Parathyroid adenoma (tissue), 2 donors: ENCODE data around the gene FAM83B.

Experiments used
- H2AFZ ChIP-seq: fragments of 300-600 bp; sonication (generic); one replicate; pipeline ENCODE4 v1.7.0; 2017; ENCODE audit warnings: antibody characterized with exemption, mild to moderate bottlenecking
- H3K27ac ChIP-seq: fragments of 300-600 bp; sonication (generic); one replicate; pipeline ENCODE4 v1.7.0; 2017
- H3K27me3 ChIP-seq: fragments of 300-600 bp; sonication (generic); one replicate; pipeline ENCODE4 v1.7.0; 2017; ENCODE audit warnings: low read length; ENCODE audit not compliant: control insufficient read depth, insufficient read depth
- H3K36me3 ChIP-seq: fragments of 300-600 bp; sonication (generic); one replicate; pipeline ENCODE4 v1.7.0; 2017; ENCODE audit warnings: low read length; ENCODE audit not compliant: control insufficient read depth, insufficient read depth
- H3K4me1 ChIP-seq: fragments of 300-600 bp; sonication (generic); one replicate; pipeline ENCODE4 v1.7.0; 2017; ENCODE audit warnings: control low read depth
- H3K4me2 ChIP-seq: fragments of 300-600 bp; sonication (generic); one replicate; pipeline ENCODE4 v1.7.0; 2017; ENCODE audit warnings: low read length
- H3K4me3 ChIP-seq: fragments of 300-600 bp; sonication (generic); one replicate; pipeline ENCODE4 v1.7.0; 2017; ENCODE audit warnings: low read depth, low read length
- H3K79me2 ChIP-seq: fragments of 300-600 bp; sonication (generic); one replicate; pipeline ENCODE4 v1.7.0; 2017; ENCODE audit warnings: control low read depth
- H3K9ac ChIP-seq: fragments of 300-600 bp; sonication (generic); one replicate; pipeline ENCODE4 v1.7.0; 2017; ENCODE audit warnings: mild to moderate bottlenecking
- H3K9me3 ChIP-seq: fragments of 300-600 bp; sonication (generic); one replicate; pipeline ENCODE4 v1.7.0; 2017; ENCODE audit warnings: low read length; ENCODE audit not compliant: control insufficient read depth
- CTCF ChIP-seq: fragments of 300-600 bp; sonication (generic); IDR thresholded peaks from one replicate; pipeline ENCODE4 v1.7.0; 2017; ENCODE audit warnings: antibody characterized with exemption, mild to moderate bottlenecking
- donor health status: primary hyperparathyroidism.

Gene FAM83B

DNA sequence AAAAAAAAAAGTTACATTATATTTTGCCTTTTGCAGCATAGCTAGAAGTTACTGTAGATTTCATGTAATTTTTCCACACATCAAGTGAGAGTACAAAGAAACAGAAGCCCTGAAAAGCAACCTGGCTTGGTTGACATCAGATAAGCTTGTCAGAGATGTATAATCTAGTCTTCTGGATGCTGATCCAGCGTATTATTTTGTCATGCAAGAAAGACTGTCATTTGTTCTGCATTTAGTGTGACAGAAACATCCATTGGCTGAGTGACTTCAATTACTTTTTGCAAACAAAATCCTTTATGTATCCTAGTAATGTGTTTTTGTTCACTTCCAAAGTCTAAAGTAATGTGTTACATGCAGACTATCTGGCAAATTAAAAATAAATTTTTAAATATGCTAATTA is 75.3 kb downstream of the FAM83B start:
- Histone ChIP-seq H3K9me3 (no peaks in the 10 kb centered on the region), H2AFZ (no peak overlapping the region), H3K36me3 (no peaks in the 10 kb centered on the region), H3K79me2 (no peaks in the 10 kb centered on the region), H3K4me1 (no peaks in the 10 kb centered on the region), H3K9ac (no peak overlapping the region), H3K4me3 (no peak overlapping the region), H3K4me2 (no peak overlapping the region), H3K27me3 (no peaks in the 10 kb centered on the region), H3K27ac (no peak overlapping the region)
- TF ChIP-seq CTCF: no peak

DNA sequence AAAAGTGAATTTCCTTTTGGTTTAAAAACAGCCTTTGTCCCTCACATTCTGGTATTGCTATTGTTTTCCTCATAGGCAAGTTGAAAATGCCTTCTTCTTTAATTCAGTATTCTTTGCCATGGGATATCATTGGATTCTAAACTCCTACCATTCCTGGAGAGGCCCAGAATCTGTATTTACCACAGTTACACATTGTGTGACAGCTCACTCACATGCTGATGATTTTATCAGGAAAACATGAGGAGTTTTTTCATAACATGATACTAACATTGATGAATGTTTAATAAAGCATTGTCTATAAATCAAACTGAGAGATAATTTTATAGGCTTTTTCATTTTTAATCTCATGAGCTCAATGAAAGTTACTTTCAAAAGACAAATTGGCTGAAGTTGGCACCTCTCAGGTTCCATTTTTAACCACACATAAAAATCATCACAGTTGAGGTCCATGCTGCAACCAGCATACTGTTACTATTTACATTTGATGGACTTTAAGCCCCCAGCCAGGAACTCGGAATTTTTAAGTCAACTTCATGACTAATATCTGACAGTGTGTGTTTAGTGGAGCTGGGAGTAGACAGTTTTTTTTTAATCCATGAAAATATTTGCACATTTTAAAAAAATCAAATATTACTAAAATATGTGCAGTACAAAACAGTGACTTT is 82.8 kb downstream of the FAM83B start:
- H3K4me3 ChIP-seq: no peak overlapping the region
- H3K9me3 ChIP-seq: peaks cover 6% of the 10 kb centered on the region
- no peak overlapping the region for H3K27ac ChIP-seq
- H3K9ac ChIP-seq: no peak overlapping the region
- H3K79me2 ChIP-seq: no peaks in the 10 kb centered on the region
- H3K36me3 ChIP-seq: no peaks in the 10 kb centered on the region
- H3K4me1 ChIP-seq: no peaks in the 10 kb centered on the region
- H3K27me3 ChIP-seq: no peaks in the 10 kb centered on the region
- H3K4me2 ChIP-seq: no peak overlapping the region
- H2AFZ ChIP-seq: no peak overlapping the region
- TF ChIP-seq CTCF: no peak

GRCh38 chr6:54932622-54933021 is 86.1 kb downstream of the FAM83B start:
- no peak overlapping the region for H3K27ac ChIP-seq
- H3K4me1 ChIP-seq: no peaks in the 10 kb centered on the region
- H3K79me2 ChIP-seq: no peaks in the 10 kb centered on the region
- no peak overlapping the region for H3K4me3 ChIP-seq
- TF ChIP-seq CTCF: no peak
- H3K9me3 ChIP-seq: peaks cover 6% of the 10 kb centered on the region
- no peaks in the 10 kb centered on the region for H3K36me3 ChIP-seq
- H3K9ac ChIP-seq: no peak overlapping the region
- H3K4me2 ChIP-seq: no peak overlapping the region
- H3K27me3 ChIP-seq: no peaks in the 10 kb centered on the region
- no peak overlapping the region for H2AFZ ChIP-seq

DNA sequence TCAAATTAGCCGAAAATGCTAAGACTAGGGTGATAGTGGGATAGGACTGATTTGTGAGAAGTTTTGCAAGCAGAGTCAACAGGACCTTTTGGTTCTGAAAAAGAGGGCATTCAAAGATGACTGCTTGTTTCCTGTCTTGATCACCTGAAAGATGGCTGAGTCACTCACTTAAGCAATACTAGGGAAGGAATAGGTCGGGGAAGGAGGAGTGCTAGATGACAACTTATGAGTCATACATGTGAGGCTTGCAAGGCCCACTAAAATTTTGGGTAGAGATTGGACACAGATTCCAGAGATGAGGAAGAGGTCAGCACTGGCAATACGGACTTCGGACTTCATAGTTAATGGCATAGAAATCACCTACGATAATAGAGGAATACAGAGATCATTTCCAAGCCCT is 89.2 kb downstream of the FAM83B start:
- no peak overlapping the region for H3K4me2 ChIP-seq
- no peak overlapping the region for H2AFZ ChIP-seq
- H3K36me3 ChIP-seq: no peaks in the 10 kb centered on the region
- H3K4me3 ChIP-seq: no peak overlapping the region
- no peaks in the 10 kb centered on the region for H3K4me1 ChIP-seq
- no peaks in the 10 kb centered on the region for H3K79me2 ChIP-seq
- TF ChIP-seq CTCF: no peak
- H3K27ac ChIP-seq: no peak overlapping the region
- no peak overlapping the region for H3K9ac ChIP-seq
- peaks cover 6% of the 10 kb centered on the region for H3K9me3 ChIP-seq
- H3K27me3 ChIP-seq: no peaks in the 10 kb centered on the region

- H3K27me3 ChIP-seq: no peaks in the 10 kb centered on the region
- TF ChIP-seq CTCF: no peak
- H3K4me2 ChIP-seq: no peak overlapping the region
- H3K27ac ChIP-seq: no peak overlapping the region
- no peak overlapping the region for H3K9ac ChIP-seq
- H3K36me3 ChIP-seq: no peaks in the 10 kb centered on the region
- no peak overlapping the region for H3K4me3 ChIP-seq
- H3K4me1 ChIP-seq: no peaks in the 10 kb centered on the region
- H3K9me3 ChIP-seq: peaks cover 6% of the 10 kb centered on the region
- H3K79me2 ChIP-seq: no peaks in the 10 kb centered on the region
- H2AFZ ChIP-seq: no peak overlapping the region
These were observed 90.8 kb downstream of the FAM83B start for GRCh38 chr6:54937371-54937770.
